Smooth muscle cell of trachea (primary cell): Measurements from ENCODE around the gene TBC1D10A. TPM values are rescaled to one million over a fixed set of nuclear protein-coding genes. Genes with fewer than 3 reads are reported as not detected.

Experiments
- total RNA-seq: library from RNA; depleted of rRNA; stranded (reverse); fragments of >200 nt; gene quantifications from 2 replicates; pipeline ENCODE4 v1.2.1, GENCODE V29; 2014

TBC1D10A gene, protein sequence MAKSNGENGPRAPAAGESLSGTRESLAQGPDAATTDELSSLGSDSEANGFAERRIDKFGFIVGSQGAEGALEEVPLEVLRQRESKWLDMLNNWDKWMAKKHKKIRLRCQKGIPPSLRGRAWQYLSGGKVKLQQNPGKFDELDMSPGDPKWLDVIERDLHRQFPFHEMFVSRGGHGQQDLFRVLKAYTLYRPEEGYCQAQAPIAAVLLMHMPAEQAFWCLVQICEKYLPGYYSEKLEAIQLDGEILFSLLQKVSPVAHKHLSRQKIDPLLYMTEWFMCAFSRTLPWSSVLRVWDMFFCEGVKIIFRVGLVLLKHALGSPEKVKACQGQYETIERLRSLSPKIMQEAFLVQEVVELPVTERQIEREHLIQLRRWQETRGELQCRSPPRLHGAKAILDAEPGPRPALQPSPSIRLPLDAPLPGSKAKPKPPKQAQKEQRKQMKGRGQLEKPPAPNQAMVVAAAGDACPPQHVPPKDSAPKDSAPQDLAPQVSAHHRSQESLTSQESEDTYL
- 22.8 and 26.3 TPM in 2 replicates for total RNA-seq

DNA sequence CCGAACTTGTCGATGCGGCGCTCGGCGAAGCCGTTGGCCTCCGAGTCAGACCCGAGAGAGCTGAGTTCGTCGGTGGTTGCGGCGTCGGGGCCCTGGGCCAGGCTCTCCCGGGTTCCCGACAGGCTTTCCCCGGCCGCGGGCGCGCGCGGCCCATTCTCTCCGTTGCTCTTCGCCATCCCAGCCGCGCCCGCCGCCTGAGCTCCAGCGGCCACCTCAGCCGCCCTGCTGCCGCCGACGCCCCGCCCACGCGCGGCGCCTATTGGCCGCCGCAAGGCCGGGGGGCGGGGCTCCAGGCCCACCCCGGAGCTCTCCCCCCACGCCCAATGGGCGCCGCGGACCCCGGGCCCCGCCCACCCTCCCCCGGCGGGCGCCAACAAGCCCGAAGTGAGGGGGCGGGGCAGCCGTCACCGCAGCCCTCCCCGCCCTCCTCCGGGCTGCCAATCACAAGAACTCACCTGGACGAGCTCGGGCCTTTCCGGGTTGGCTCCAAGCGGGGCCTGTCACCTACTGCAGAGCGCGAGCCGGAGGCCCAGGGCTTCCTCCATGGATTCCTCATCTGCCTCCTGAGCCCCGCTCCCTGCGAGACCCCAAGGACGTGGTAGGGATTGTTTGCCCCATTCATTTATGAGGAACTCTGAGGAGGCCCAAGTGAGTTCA, at the start of gene TBC1D10A:
Gene TBC1D10A (minus strand): TSS at position 236 of the 657 bp plus-strand sequence. CDS start 60 bp downstream, at position 176.

DNA sequence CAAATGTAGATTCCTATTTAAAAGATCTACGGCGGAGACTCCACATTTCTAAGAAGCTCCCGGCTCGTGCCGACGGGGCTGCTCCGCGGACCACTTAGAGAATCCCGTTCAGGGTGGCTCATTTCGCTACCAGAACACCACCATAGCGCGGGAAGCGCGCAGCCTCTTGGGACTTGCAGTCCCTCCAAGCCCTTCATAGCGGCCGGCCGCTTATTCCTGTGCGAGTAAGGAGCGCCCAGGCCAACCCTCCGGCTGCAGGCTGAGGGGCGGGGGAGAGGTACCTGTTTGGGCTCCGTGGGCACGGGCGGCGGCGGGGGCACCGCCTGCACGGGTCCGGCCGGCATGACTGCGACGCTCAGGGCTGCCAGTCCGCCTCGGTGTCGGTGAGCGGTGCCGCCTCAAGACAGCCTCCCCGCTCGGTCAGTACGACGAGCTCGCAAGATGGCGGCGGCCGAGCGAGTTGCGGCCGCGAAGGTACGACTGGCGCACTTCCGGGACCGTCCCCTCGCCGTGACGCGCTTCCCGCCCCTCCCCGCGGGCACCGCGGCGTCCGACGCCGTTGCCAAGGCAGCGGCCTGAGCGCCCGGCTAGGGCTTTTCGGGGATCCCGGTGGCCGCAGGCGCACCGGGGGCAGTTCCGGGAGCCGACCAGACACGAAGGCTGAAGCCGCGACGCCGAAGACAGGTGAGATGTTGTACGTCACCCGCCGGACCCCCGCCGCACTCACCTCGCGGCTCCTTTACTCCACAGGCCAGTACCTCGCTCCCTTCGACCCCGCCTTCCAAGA, 29.9 kb upstream of the TBC1D10A start, which contains the start of the genes CCDC157 and SF3A1:
Gene CCDC157 (plus strand): TSS at position 559 of the 787 bp plus-strand sequence. CDS start 8,994 bp downstream, outside the sequence.
Gene SF3A1 (minus strand): TSS at position 446 of the 787 bp plus-strand sequence. CDS start 102 bp downstream, at position 344.

GRCh38 chr22:30289141-30289979, 37.4 kb downstream of the TBC1D10A start, which contains the start of gene CASTOR1:
Gene CASTOR1 (minus strand): TSS chr22:30289505. CDS start chr22:30289497, 8 bp downstream.

DNA sequence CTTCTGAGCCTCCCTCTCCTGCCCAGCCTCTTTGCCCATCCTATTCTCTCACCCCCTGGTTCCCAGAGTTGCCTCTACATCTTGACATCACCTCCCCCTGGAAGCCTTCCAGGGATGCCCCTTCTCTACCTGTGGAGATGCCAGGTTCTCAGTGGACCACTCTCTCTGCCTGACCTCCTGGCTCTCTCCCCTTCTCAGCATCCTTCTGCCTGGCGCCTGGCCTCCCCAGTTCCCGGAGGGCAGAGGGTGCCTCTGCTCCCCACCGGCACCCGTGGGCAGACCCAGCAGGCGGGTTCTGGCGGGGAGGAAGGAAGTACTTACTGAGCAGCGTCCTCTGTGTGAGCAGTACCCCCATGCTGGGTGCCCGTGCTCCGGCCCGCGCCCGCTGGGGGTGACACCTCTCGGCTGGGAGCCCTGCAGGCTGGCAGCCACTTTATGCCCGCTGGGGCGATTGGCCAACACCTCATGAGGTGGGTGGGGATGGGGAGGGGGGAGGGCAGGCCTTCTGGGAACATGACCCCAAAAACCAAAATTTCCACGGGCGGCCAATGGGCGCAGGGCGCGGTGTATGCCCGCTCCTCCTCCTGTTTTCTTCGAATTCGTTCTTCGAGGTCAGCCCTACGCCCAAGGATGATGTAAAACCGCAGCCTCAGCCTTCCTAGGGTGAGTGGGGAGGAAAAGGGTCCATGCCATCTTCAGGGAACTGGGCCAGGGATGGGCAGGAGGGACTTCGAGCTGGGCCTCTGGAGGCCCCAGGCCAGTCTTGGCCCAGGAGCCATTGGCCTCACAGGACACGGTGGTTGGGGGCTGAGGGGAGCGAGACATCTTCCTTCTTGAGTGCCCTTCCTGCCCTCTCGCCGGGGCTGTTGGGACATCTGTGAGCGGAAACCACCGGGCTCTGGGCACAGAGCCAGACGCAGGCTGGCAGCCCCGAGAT, 60.0 kb downstream of the TBC1D10A start, which contains the start of gene OSM:
Gene OSM (minus strand): TSS at position 407 of the 937 bp plus-strand sequence. CDS start 52 bp downstream, at position 355.

DNA sequence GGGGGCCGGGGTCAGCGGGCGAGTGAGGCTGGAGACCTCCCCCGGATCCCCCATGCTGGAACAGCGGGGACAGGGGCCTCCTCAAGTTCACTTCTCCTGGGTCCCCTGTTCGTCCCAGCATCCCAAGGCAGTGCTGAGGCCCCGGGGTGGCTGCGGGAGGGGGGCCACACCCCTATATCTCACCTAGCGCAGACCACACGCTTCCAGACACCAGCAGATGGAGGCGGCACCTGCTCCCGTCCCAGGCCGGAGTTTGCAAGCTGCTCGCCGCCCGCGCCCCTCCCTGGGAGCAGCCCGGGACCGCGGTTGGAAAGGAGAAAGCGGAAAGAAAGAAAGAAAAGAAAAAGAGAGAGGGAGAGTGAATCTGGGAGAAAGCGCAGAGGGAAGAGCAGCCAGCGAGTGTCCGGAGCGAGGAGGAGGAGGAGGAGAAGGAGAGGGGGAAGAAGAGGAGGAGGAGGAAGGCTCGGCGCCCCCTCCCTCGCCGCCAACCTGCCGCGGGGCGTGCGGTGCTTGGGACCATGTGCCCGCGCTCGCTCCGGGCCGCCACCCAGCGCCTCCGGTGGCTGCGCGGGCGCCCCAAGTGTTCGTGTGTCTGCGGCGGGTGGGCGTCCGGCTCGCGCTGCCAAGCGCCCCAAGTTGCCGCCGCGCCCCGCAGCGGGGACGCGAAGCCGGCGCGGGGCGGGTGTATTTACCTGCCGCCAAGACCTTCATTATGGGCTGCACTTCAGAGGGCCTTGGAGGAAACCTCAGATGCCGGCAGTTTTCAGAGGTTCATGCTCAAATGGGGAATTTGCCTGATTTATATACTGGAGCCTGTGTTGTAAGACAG, 80.5 kb downstream of the TBC1D10A start, which contains the start of gene LIF:
Gene LIF (minus strand): TSS at position 775 of the 829 bp plus-strand sequence. CDS start 64 bp downstream, at position 711.

Other genes with a start within 250 kb of the TBC1D10A start
- 0.15 TPM in 1 of 2 replicates, not detected in the other for gene HORMAD2, start 246.5 kb downstream of the TBC1D10A start, total RNA-seq
- gene LIF, start 80.2 kb downstream of the TBC1D10A start, total RNA-seq = 10.6 and 40.4 TPM in 2 replicates
- gene OSM, start 60.1 kb downstream of the TBC1D10A start, total RNA-seq = not detected in 2 replicates
- gene CASTOR1, start 37.4 kb downstream of the TBC1D10A start, total RNA-seq = 6.4 and 18.0 TPM in 2 replicates
- 19.2 and 23.0 TPM in 2 replicates for gene SF3A1, start 30.0 kb upstream of the TBC1D10A start, total RNA-seq
- gene CCDC157, start 30.1 kb upstream of the TBC1D10A start, total RNA-seq = 2.3 and 4.0 TPM in 2 replicates
- 21.8 and 37.4 TPM in 2 replicates for gene RNF215, start 60.5 kb upstream of the TBC1D10A start, total RNA-seq
- 12.7 and 25.3 TPM in 2 replicates for gene SEC14L2, start 70.1 kb upstream of the TBC1D10A start, total RNA-seq
- gene MTFP1, start 98.8 kb upstream of the TBC1D10A start, total RNA-seq = 4.7 and 8.4 TPM in 2 replicates
- gene SEC14L3, start 145.1 kb upstream of the TBC1D10A start, total RNA-seq = not detected in 2 replicates
- gene SEC14L4, start 178.8 kb upstream of the TBC1D10A start, total RNA-seq = 0.50 TPM in 1 of 2 replicates, not detected in the other
- gene SEC14L6, start 219.8 kb upstream of the TBC1D10A start, total RNA-seq = under 0.01 and 0.17 TPM in 2 replicates
- gene GAL3ST1, start 247.7 kb upstream of the TBC1D10A start, total RNA-seq = 0.15 and 0.17 TPM in 2 replicates